Breast epithelium (tissue), 3 donors: Measurements from ENCODE around the gene NUCB1.

Source experiments
- POLR2A ChIP-seq: fragments of 450-650 bp; IDR thresholded peaks from one replicate; pipeline ENCODE4 v1.6.1; 2016; ENCODE audit warnings: antibody characterized with exemption, mild to moderate bottlenecking, moderate library complexity
- POLR2AphosphoS5 ChIP-seq, 3 donors: sonication (generic); formaldehyde crosslinking; IDR thresholded peaks; one replicate each; pipeline ENCODE4 v1.6.1; 2017; ENCODE audit warnings: antibody characterized with exemption in 3 of 3

DNA sequence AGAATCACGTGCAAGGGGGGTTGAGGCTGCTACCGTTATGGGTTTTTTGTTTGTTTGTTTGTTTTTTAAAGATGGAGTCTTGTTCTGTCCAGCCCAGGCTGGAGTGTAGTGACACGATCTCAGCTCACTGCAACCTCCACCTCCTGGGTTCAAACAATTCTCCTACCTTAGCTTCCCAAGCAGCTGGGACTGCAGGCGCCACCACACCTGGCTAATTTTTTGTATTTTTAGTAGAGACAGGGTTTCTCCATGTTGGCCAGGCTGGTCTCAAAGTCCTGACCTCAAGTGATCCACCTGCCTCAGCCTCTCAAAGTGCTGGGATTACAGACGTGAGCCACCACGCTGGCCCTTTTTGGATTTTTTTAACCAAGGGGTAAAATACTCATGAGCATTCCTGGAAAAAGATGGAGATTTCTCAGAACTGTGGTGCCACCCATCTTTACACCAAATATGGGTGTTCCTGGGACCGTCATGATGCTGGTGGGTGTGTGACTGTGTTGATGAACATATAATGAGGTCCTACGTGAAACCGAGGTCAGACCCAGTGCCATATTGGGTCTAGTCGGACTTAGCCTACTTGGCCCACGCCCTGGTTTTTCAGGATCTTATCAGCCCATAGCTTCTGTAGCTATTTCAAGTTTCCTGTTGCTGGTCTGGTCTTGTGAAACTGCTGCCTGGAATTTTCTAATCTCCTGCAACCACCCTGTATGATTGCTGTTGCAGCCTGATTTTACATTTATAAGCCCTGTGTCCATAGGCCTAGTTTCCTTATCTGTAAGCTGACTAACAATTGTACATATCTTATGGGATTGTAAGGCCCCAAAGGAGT, 21.7 kb upstream of the NUCB1 start:
- TF ChIP-seq POLR2AphosphoS5 (IDR thresholded peaks at IDR 0.05) (peak in 1 of 3 donors; percentile 21), POLR2A (peak; percentile 11)
